WI38 (cell line): ENCODE data around the gene HOXC9.

Experiments used
- H3K4me3 ChIP-seq: 2 replicates; pipeline ENCODE4 v1.5.1; 2011; ENCODE audit warnings: low read depth, mild to moderate bottlenecking, control low read depth, low read length
- TF ChIP-seq, protein P1 (sequence below): IDR thresholded peaks from 2 replicates; pipeline ENCODE4 v1.5.1; 2012; ENCODE audit warnings: low read depth, mild to moderate bottlenecking, control low read depth, low read length

The HOXC9 gene

DNA sequence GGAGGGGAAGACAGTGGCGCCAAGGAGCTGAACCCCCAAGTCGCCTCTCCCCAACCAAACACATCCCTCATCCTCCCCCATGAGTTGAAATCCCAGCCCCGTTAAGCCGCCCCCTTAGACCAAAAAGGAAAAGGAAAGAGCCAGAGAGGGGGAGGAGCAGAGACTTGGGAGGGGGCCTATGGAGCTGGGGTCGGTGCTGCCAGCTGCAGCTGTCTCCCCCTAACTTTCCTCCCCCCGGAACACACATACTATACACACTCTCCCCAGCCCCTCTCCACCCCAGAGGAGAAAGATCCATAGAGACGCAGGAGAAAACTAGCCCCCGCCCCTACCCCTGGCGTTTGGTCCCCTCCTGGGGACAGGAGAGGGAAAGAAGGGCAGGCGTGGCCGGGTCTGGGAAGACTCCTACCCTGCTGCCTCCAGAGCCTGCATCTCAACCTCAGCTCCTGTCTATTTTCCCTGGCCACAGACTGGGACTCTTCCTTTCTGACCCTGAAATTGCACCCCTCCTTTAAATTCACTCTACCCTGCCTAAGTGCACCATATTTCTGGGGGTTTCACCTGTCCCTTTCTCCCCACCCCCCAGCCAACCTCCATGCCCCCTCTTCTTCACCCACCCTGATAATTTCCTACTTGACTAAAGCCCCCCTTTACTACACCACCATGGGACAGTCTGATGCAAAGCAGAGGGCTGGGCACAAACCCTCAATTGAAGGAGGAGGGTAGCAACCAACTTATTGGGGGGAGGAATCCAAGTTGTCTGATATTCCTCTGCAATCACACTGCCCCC lies 1.7 kb upstream of the HOXC9 start:
- H3K4me3 ChIP-seq, result no peak overlapping the region

DNA sequence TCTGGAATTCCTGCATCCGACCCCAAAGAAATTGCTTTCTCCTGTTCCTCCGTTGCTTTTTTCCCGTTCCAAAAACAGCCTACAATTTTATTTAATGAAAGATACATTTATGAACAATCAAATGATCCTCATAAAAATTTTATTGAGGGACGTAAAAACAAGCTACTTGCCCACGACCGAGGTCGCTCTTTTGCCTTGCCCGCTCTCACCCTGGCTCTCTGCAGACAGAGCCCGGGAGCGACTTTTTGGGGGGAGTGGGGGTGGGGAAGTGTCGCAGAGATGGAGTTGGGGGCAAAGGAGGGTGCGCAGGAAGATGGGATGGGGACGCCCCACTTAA lies 1.1 kb upstream of the HOXC9 start:
- TF ChIP-seq, protein P1, sequence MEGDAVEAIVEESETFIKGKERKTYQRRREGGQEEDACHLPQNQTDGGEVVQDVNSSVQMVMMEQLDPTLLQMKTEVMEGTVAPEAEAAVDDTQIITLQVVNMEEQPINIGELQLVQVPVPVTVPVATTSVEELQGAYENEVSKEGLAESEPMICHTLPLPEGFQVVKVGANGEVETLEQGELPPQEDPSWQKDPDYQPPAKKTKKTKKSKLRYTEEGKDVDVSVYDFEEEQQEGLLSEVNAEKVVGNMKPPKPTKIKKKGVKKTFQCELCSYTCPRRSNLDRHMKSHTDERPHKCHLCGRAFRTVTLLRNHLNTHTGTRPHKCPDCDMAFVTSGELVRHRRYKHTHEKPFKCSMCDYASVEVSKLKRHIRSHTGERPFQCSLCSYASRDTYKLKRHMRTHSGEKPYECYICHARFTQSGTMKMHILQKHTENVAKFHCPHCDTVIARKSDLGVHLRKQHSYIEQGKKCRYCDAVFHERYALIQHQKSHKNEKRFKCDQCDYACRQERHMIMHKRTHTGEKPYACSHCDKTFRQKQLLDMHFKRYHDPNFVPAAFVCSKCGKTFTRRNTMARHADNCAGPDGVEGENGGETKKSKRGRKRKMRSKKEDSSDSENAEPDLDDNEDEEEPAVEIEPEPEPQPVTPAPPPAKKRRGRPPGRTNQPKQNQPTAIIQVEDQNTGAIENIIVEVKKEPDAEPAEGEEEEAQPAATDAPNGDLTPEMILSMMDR, result no peak
- H3K4me3 ChIP-seq, result no peak overlapping the region

More for the DNA sequence above, 1.7 kb upstream of the HOXC9 start:
- TF ChIP-seq, protein P1, result no peak

DNA sequence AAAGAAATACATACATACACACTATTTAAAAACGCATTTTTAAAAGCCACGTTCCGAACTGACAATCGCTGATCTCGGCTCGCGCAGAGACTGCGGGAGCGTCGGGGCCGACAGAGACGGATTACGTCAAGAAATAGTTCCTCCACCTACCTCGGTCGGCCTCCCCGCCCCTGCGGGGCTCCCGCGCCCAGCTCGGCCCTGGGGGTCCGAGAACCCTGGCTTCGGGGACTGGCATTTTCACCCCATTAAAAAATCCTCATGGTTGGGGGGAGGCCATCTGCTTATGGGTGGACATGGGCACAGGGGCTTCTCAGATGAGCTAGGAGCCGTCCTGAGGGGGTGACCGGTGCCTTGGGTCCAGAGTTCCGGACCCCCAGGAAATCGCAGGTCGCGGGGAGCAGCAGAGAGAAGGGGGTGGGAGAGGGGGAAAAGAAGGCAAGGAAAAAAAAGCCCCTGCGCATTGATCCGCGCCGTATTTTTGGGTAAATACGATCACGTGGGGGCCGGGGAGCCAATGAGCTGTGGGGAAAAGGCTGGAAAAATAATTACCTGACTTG lies 324 bp upstream of the HOXC9 start:
- no peak overlapping the region for H3K4me3 ChIP-seq

DNA sequence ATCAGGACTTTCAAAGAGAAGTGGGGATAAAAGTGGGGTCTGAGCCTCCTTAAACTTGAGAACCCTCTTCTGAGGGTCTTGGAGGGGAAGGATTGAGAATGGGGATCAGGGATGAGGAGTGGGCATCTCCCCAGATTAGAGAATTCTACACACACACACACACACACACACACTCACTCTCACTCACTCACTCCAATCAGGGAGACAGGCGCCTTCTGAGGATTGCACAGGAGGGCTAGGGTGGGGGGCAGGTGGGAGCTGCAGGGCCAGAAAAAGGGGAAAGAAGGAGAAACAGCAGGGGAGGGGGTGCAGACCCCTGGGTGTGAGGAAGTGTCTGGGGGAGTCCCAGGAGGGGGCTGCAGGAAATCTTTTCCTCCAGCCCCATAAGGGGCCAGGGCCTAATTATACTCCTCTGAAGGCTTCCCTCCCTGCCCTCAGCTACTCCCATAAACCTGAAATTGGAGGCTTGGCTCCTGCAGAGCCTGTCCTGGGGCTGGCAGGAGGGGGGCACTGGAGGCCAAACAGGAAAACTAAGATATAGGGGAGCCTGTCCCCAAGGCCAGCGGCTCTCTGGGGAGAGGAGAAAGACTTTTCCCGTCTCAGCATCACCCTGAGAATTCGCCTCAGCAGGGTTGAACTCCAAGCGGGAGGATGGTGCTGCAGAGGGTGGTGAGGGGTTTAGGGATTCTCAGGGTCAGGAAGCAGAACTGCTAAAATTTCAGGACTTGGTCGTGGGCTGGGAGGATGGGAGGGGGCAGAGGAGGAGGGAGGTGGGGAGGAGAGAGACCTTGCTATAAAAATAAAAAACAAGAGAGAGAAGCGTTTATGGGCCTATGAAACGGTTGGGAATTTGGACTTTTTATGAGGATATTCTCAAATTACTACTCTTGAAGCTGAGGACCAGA lies 1.6 kb downstream of the HOXC9 start:
- H3K4me3 ChIP-seq, result no peak overlapping the region
- TF ChIP-seq, protein P1, result no peak

More for the DNA sequence above, 324 bp upstream of the HOXC9 start:
- TF ChIP-seq, protein P1, result no peak

DNA sequence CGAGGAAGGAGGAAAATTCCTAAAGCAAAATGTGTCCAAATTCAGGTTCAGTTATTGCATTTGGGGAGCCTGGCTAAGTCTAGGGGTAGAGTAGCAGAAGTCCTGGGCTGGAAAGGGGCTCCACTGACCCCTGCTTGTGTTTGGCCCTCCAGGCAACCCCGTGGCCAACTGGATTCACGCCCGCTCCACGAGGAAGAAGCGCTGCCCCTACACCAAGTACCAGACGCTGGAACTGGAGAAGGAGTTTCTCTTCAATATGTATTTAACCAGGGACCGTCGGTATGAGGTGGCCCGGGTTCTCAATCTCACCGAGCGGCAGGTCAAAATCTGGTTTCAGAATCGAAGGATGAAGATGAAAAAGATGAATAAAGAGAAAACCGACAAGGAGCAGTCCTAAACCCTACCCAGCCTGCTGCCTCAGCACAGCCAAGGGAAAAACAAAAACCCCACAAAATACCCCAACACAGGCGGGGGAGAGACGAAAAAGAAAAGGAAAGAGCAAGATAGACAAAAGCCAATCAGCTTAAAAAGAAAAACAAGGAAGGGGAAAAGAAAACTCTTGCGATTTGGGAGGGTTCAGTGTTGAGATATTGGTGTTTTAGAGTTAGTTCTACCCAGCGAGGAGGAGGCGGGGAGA lies 2.4 kb downstream of the HOXC9 start:
- TF ChIP-seq, protein P1, result no peak
- no peak overlapping the region for H3K4me3 ChIP-seq

DNA sequence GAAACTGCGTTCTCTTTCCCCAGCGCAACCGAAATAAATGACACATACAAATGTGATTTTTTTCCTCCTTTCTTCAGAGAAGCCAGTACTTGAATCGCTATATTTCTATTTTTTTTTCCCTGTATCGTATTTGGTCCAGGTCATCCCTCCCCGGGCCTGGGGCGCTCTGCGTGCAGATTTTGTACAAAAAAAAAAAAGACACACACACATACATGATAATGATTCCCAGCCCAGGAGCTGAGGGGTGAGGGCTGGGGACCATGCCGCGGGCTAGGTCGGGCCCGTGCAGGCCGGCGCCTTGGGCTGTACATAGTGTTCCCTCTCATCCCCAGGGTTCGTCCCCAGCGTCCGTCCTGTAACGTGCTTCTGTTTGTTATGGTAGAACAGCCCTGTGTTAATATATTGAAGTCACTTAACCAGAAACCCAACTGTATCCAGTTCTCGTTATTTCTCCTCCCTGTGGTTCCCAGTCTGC lies 3.0 kb downstream of the HOXC9 start:
- TF ChIP-seq, protein P1, result no peak
- H3K4me3 ChIP-seq, result no peak overlapping the region
